Keratinocyte (primary cell): ENCODE data around the gene BIN2.

Source experiments
- EZH2 ChIP-seq: IDR thresholded peaks from one replicate; pipeline ENCODE4 v1.6.1; 2012; ENCODE audit warnings: inconsistent platforms, mild to moderate bottlenecking, low read length, moderate library complexity
- TF ChIP-seq, protein P1 (sequence below), 3 experiments: IDR thresholded peaks in 1 of 3; conservative IDR thresholded peaks in 1 of 3; optimal IDR thresholded peaks in 1 of 3; 2 replicates in 2 of 3; 3 replicates in 1 of 3; pipeline versions ENCODE3 to v1.5.1; 2011; ENCODE audit warnings: low read length in 3 of 3, mild to moderate bottlenecking in 3 of 3, moderate library complexity in 2 of 3, control low read depth in 1 of 3, inconsistent platforms in 1 of 3; ENCODE audit not compliant: insufficient read depth in 2 of 3; ENCODE audit errors: extremely low read depth in 1 of 3

DNA sequence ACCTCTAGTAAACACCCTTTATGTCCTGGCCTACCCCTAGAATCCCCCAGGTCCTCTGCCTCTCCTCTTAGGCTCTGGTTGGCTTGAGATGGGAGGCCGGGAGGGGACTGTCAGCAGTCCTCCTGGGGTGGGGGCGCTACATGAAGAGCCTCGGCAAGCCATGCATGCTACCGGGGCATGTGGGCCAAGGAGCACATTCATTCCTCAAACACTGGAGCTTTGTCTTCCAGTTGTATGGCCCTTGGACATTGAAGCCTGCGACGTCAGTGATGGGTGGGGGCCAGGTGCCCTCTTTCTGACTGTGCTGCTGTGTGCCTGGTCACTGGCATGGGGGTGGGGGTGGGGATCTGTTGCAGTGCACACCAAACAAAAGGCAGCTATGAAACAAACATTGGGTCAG, 38.3 kb upstream of the BIN2 start:
- TF ChIP-seq, protein P1, sequence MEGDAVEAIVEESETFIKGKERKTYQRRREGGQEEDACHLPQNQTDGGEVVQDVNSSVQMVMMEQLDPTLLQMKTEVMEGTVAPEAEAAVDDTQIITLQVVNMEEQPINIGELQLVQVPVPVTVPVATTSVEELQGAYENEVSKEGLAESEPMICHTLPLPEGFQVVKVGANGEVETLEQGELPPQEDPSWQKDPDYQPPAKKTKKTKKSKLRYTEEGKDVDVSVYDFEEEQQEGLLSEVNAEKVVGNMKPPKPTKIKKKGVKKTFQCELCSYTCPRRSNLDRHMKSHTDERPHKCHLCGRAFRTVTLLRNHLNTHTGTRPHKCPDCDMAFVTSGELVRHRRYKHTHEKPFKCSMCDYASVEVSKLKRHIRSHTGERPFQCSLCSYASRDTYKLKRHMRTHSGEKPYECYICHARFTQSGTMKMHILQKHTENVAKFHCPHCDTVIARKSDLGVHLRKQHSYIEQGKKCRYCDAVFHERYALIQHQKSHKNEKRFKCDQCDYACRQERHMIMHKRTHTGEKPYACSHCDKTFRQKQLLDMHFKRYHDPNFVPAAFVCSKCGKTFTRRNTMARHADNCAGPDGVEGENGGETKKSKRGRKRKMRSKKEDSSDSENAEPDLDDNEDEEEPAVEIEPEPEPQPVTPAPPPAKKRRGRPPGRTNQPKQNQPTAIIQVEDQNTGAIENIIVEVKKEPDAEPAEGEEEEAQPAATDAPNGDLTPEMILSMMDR (optimal IDR thresholded peaks at IDR 0.05 in 1 of 3, IDR thresholded peaks at IDR 0.05 in 1 of 3, conservative IDR thresholded peaks at IDR 0.05 in 1 of 3; ENCODE audit: extremely low read depth in 1 of 3, insufficient read depth in 2 of 3, low read length in 3 of 3) = no peak
- no peak for TF ChIP-seq EZH2
